G401 (cell line): ENCODE results near the gene PPIP5K1. TPM values are rescaled to one million over a fixed set of nuclear protein-coding genes. Genes with fewer than 3 reads are reported as not detected.
A peak's percentile ranks its signal among the peaks of the same experiment; 100 is the strongest.
"Not testable (repeated sequence)": the region's sequence is repeated elsewhere in the genome, so short reads cannot be mapped to it uniquely, and the experiment has no call there.

Experiments
- DNase-seq: peaks from one replicate; pipeline ENCODE4 v3.0.0-alpha.2; 2015; ENCODE audit warnings: low spot score
- in situ Hi-C: cut with HindIII; loops from 2 replicates; pipeline ENCODE4 v1.10.0; 2016; ENCODE audit warnings: low sequenced_read_pairs, mixed read lengths
- total RNA-seq: library from RNA; depleted of rRNA; stranded (reverse); fragments of >200 nt; shearing (Covaris generic); gene quantifications from 2 replicates; pipeline ENCODE4 v1.2.3, GENCODE V29; 2014; rRNA removed

PPIP5K1 gene
- 11.3 and 50.3 TPM in 2 replicates for total RNA-seq

- DNase-seq, in situ Hi-C loops: not testable (repeated sequence)
These were observed at the start of gene PPIP5K1 for GRCh38 chr15:43589778-43590466. Gene PPIP5K1, minus strand, starts transcription at chr15:43590208. Its CDS starts 5,704 bp downstream, at chr15:43584504.

GRCh38 chr15:43638464-43639204, 48.6 kb upstream of the PPIP5K1 start:
- in situ Hi-C loops, DNase-seq: not testable (repeated sequence)

DNA sequence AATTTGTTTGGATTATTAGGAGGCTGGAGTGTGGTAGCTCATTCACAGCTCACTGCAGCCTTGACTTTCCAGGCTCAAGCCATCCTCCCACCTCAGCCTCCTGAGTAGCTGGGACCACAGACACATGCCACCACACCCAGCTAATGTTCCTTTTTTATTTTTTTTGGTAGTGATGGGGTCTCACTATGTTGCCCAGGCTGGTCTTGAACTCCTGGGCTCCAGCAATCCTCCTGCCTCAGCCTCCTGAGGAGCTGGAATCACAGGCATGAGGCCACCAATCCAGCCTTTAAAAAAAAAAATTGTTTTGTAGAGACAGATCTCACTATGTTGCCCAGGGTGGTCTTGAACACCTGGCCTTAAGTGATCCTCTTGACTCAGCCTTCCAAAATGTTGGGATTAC, 36.9 kb upstream of the PPIP5K1 start:
- in situ Hi-C loops, DNase-seq: not testable (repeated sequence)

DNA sequence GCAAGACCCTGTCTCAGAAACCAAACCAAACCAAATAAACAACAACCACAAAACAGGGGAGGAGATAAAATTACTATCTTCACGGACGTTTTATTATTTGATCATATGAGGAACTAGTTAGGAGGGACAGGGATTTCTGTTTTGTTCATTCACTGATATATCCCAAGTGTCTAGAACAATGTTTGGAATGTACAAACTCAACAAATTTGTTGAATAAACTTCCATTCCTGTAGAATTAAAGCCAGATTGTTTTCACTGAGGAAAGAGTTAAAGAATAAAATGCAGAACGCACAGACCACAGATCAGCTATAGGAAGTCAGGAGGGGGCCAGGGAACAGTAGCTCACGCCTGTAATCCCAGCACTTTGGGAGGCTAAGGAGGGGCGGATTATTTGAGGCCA, 35.1 kb upstream of the PPIP5K1 start:
- in situ Hi-C loops = no loop called here
- no peak for DNase-seq

DNA sequence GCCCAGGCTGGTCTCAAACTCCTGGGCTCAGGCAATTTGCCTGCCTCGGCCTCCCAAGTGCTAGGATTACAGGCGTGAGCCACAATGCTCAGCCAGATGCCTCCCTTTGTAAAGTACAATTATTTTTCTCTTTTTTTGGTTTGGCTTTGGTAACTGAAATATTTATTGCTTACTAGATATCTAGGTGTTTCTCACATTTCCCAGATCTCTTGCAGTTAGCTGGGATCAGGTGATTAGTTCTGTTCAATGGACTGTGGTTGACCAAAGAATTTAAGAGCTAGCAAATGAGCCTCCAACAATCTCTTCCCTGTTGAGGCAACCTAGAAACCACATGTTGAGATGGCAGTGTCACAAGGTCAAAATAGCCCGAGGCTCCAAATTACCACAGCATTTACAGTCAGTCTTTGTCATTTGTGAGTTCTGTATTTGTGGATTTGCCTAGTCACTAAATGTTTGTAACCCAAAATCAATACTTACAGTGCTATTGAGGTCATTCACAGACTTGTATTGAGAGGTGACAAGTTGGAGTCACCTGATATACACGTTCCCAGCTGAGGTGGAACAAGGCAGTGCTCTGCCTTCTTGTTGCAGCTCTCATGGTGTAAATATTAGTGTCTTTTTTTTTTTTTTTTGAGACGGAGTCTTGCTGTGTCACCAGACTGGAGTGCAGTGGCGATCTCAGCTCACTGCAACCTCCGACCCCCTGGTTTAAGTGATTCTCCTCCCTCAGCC, 32.2 kb upstream of the PPIP5K1 start:
- DNase-seq, in situ Hi-C loops: not testable (repeated sequence)

GRCh38 chr15:43618700-43619099, 28.7 kb upstream of the PPIP5K1 start, which contains the start of gene STRC:
Gene STRC, minus strand, starts transcription at chr15:43618800. Its CDS starts 78 bp downstream, at chr15:43618722.
- in situ Hi-C loops, DNase-seq: not testable (repeated sequence)

- in situ Hi-C loops, DNase-seq: not testable (repeated sequence)
These were observed 27.7 kb upstream of the PPIP5K1 start for GRCh38 chr15:43617750-43618149.

GRCh38 chr15:43602233-43602632, 12.2 kb upstream of the PPIP5K1 start:
- in situ Hi-C loops = not testable (repeated sequence)
- DNase-seq = peak; percentile 86

DNA sequence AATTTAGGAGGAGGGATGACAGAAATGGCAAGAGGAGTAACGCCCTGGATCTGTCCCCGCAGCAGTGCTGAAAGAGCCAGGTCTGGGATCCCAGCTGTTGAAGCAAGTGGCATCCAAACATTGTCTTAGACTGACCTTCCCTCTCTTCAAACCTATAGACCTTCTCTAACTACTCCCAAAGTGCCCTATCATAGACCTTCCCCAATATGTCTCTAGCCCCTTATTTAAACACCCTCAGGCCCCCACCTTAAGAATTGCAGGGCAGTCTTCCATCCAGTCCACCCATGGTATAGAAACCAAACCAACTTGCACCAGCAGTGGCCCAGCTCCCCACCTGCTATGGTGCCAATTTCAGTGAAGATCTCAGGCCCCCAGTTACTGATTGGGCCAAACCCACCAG, 10.2 kb upstream of the PPIP5K1 start:
- in situ Hi-C loops, DNase-seq: not testable (repeated sequence)

DNA sequence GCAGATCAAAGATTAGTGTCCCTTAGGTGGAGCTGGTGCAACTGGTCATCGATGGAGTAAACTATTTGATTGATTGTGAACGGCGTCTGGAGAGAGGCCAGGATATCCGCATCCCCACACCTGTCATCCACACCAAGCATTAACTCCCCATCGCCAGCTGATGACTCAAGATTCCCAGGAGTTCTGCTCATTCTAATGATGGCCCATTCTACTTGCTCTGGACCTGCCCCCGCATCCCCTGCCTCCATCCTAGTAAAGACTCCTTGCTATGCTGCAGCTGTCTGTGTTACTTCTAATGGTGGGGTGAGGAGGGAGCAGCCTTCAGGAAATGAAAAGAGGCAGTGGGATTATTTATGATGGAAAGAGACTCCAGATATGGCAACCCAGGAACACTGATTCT, 9.1 kb upstream of the PPIP5K1 start:
- DNase-seq, in situ Hi-C loops: not testable (repeated sequence)

GRCh38 chr15:43593328-43594190, 3.6 kb upstream of the PPIP5K1 start, which contains the start of gene CKMT1B:
Gene CKMT1B, plus strand, starts transcription at chr15:43594027. Its CDS starts 192 bp downstream, at chr15:43594219.
- in situ Hi-C loops, DNase-seq: not testable (repeated sequence)

- DNase-seq, in situ Hi-C loops: not testable (repeated sequence)
These were observed 2.8 kb upstream of the PPIP5K1 start for GRCh38 chr15:43592841-43593240.

GRCh38 chr15:43574607-43575006, 15.4 kb downstream of the PPIP5K1 start:
- not testable (repeated sequence) for DNase-seq

DNA sequence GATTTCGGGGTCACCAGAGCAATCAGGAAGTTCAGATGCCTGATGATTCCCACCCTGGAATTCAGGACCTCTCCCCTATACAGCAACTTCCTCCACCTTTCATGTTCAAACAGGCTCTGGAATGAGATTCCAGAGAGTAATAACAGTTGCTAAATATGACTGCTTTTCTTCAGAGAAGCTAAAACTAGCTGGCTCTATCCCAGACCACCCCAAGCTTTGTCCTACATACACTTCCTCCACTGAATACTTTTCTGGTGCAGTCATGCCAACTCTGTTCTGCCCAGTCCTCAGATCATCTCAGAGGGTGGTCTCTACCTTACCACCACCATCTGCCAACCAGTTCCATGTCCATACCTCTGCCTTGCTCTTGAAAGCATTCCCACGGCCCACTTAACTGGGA, 23.4 kb downstream of the PPIP5K1 start:
- not testable (repeated sequence) for DNase-seq

More at GRCh38 chr15:43574607-43575006, 15.4 kb downstream of the PPIP5K1 start:
- in situ Hi-C loops = not testable (repeated sequence)

GRCh38 chr15:43563793-43564192, 26.2 kb downstream of the PPIP5K1 start:
- in situ Hi-C loops, DNase-seq: not testable (repeated sequence)

More for the DNA sequence above, 23.4 kb downstream of the PPIP5K1 start:
- in situ Hi-C loops = not testable (repeated sequence)

DNA sequence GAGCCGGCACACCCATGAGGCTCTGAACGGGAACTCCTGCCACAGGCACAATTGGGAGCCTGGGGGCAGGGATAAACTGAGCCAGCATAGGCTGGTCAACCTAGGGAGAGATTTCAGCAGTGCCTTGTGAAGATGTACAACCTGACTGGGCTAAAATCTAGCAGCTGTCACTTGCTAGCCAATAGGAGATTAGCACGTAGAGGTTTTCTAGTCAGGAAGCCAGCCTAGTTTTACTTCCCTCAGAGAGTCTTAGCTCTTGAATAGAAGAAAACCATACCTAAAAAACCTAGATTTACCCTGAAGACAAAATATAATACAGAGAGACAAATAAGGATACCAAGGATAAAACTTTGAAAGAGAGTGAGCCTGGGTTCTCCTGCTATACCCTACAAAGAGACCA, 27.3 kb downstream of the PPIP5K1 start:
- DNase-seq, in situ Hi-C loops: not testable (repeated sequence)

GRCh38 chr15:43552986-43553385, 37.0 kb downstream of the PPIP5K1 start:
- in situ Hi-C loops = no loop called here
- no peak for DNase-seq

GRCh38 chr15:43552256-43552655, 37.8 kb downstream of the PPIP5K1 start:
- in situ Hi-C loops = no loop called here
- DNase-seq = no peak
